ENCODE measurements around the gene SECISBP2L.

DNA sequence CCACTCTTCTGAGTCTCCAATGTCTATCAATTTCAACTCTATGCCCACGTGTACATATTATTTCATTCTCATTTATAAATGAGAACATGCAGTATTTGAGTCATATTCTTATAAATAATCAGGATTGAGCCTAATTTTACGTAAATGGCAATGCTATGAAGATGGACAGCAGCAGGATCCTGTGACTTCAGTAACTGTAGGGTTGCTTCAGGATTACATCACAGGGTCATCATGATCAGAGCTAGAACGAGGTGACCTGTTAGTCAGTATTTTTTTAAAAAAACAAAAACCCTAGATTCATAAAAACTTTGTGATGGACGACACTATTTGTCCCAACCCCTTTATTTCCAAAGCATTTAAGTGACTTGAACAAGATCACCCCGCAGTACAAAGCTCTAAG lies 104.3 kb downstream of the SECISBP2L start:
- TF ChIP-seq POLR2A (IDR thresholded peaks at IDR 0.05) (no peak), POLR2AphosphoS5 (IDR thresholded peaks at IDR 0.05) (no peak)
- TF ChIP-seq, protein P1, sequence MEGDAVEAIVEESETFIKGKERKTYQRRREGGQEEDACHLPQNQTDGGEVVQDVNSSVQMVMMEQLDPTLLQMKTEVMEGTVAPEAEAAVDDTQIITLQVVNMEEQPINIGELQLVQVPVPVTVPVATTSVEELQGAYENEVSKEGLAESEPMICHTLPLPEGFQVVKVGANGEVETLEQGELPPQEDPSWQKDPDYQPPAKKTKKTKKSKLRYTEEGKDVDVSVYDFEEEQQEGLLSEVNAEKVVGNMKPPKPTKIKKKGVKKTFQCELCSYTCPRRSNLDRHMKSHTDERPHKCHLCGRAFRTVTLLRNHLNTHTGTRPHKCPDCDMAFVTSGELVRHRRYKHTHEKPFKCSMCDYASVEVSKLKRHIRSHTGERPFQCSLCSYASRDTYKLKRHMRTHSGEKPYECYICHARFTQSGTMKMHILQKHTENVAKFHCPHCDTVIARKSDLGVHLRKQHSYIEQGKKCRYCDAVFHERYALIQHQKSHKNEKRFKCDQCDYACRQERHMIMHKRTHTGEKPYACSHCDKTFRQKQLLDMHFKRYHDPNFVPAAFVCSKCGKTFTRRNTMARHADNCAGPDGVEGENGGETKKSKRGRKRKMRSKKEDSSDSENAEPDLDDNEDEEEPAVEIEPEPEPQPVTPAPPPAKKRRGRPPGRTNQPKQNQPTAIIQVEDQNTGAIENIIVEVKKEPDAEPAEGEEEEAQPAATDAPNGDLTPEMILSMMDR (IDR thresholded peaks at IDR 0.05), result no peak

Measured in prostate gland (tissue), 2 donors.